Fibroblast of peridontal ligament (primary cell): ENCODE measurements around the gene SIK2.
A peak's percentile ranks its signal among the peaks of the same experiment; 100 is the strongest.
"Not testable (repeated sequence)": the region's sequence is repeated elsewhere in the genome, so short reads cannot be mapped to it uniquely, and the experiment has no call there.

ENCODE experiments used
- DNase-seq: peaks from one replicate; pipeline ENCODE4 v3.0.0-alpha.2; 2010; ENCODE audit errors: extremely low read depth

SIK2 gene

DNA sequence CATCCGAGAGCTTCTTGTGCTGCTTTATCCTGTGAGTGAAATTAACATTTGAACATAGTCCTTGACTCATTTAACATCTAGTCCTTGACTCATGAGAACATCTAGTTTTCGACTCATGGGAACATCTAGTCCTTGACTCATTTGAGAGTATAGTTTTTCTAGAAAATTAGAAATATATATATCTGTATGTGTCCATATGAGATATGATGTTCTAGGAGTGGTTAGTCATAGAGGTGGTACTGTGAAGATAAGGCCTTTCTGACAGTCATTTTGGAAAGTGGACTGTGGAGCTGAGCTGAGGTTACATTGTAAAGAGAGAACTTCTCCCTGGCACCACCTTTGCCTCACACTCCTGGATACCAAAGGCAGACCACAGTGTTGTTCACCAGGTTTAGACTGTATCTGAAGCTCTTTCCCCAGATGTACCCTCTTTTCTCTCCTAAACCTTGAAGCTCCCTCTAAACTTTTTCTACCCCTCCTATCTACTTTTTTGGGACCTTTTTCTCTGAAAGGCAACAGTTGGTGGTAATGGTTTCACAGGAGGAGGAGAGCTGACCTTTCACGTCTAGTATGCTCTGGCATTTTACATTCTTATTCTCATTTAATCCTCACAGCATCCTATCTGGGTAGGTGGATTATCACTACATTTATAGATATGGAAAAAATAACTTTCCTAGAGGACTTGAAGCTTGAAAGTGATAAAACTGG lies 96.8 kb downstream of the SIK2 start:
- DNase-seq, result no peak

DNA sequence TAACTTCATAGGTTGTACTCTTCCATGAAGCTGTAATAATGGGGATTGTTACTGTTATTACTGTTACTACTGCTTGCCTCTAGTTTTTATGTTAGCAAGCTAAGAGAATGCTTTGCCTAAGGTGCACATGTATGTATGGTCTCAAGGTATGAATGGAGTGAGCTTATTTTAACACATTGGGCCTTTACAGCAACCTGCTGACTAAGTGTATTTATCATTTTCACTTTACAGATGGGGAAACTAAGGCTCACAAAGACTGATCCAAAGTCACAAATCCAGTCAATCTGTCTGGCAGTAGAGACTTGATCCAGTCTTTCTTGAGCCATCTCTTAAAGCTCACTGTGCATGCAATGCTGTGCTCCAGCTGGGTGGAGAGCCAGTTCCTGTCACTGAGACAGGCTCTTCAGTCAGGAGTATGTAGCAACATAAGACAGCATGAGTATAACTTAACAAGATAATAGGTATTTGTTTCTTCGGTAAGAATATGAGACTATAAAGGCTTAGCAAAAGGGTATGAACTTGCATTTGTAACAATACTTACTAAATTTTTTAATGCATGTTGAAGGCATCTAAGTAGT lies 97.4 kb downstream of the SIK2 start:
- no peak for DNase-seq

DNA sequence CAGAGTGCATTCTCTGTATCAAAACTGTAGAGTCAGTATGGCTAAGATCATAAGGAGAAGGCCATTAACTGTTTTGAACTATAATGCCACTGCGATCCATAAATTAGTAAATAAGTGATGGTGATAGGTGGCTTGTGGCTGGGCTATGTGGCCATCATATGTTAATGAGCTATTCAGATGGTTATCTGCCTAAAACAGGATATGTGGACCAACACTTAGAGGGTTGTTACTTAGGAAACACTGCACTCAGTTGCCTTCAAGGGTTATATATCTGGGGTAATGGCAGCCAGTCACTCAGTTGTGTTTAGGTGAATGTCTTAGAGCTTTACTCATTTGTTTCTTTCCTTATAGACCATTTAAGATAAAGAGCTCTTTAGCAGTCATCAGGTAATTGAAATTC lies 97.9 kb downstream of the SIK2 start:
- DNase-seq, result no peak

DNA sequence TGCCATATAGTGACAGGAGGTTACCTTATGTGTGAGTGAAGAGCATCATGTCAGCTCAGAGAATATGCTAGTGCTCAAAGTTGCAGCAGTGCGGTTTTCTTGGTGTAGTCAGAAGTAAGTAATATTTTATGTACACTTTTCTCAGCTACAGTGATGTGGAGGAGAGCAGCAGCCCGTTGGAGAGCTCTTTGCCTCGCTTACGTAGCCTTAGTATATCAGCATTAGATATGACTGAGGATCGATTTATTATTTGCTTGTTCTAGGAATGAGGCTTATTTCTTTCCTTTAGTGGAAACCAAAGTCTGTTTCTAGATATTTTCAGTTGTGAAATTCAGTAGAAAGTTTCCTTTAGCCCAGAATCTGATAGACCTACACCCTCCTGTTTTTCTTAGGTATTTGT lies 100.4 kb downstream of the SIK2 start:
- DNase-seq, result no peak

DNA sequence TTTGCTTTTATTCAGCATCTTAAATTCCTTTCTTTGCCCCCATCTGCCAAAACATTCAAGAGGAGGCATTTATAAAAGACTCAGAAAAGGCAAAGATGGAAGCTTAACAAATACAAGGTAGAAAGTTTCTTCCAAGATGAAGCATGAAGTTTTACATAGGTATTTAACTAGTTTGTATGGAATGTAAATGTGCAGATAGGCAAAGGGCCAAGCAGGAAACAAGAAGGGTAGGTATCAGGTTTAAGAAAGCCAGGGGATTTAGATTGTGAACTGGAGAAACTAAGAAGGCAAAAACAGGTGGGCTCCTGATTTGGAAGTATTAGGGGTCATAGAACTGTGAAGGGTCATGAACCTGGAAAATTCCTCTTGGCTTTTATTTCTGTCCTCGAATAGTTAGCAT lies 101.3 kb downstream of the SIK2 start:
- DNase-seq, result no peak

DNA sequence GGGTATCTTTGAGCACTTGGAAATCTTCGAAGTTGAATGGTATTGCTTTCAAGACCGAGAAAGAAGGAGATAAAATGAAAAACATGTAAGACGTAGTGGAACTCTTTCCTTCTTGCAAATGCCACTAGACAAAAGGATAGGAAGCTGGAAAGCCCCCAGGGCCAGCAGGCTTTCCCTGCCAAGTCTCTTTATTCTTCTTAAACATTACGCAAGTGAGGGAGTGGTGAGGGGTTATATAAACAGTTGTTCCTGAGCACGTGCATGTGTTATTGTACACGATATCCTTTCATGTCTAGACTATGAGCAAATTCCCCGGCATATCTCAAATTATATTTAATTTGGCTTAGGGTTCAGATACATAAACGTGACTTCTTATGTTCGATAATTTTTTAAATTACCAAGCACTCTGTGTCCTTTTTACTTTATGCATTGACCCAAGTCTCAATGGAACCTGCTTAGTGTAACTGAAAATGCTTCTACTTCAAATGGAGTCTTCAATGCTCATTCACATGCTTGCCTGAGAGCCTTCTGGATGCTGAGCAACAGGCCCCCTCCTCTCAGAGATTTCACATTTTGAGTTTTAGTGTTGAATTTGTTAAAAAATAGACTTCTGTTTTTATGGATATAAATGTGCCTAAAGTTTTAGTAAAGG lies 104.9 kb downstream of the SIK2 start:
- peak; percentile 76 for DNase-seq

DNA sequence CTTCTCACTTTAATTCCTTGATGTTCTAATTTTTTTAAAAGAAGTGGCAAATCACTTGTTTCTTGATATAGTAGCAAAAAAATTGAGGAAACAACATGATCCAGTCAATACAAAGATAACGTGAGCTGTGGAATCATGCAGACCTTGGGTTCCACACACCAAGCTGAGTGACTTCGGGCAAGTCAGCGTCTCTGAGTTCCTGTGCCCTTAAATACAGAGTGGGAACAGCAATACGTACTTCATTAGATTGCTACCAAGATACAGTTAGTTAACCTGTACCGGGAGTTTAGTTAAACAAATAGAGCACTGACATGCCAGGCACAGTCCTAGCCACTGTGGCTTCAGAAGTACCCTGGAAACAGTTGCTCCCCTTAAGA lies 105.4 kb downstream of the SIK2 start:
- DNase-seq, result no peak

DNA sequence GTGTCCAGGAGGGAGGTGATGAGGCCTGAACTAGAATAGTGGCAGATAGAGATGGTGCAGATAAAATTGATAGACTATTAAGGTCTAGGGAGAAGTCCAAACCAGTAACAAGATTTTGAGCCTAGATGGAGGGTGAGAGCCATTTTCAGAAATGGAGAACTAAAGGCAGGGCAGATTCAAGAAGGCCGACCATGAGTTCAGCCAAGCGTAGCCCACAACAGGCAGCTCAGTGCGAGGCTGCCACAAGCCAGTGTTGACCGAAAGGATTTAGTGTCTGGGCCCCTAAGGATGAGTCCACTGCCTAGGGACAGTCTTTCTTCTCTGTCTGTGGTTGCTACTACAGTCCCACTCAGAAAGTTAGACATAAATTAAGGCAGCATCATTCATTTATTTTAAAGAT lies 112.3 kb downstream of the SIK2 start:
- DNase-seq, result no peak

DNA sequence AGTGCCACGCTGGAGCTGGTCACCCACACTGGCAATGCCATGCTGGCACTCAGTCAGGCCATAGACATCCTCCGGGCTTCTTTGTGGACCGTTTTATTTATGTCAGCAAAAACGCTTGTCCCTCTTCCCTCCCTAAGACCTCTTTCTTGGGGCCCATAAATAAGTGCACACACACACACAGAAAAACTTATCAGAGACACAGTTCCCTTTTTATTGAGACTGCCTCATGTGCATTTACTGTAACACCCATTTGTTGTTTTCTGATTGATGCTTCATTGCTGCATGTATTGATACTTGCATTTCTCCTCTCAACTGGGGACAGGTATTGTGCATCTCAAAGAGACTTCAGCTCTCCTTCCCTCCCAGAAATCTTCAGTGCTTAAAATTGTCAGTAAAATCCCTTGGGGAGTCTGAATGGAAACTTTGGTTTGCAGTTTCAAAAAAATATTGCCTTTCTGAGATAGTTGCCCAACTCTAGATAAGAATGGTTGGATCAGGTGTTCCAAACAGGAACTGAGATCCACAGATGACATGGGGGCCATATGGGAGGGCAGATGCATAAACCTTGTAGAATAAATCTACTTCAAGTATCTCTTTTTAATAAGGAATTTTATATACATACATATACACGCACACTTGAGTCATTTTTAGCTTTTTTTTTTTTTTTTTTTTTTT lies 113.0 kb downstream of the SIK2 start:
- DNase-seq, result no peak

DNA sequence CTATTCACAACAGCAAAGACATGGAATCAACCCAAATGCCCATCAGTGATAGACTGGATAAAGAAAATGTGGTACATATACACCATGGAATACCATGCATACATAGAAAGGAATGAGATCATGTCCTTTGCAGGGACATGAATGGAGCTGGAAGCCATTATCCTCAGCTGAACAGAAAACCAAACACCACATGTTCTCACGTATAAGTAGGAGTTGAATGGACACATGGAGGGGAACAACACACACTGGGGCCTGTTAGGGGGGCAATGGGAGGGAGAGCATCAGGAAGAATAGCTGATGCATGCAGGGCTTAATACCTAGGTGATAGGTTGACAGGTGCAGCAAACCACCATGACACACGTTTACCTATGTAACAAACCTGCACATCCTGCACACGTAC lies 115.4 kb downstream of the SIK2 start:
- DNase-seq, result not testable (repeated sequence)

DNA sequence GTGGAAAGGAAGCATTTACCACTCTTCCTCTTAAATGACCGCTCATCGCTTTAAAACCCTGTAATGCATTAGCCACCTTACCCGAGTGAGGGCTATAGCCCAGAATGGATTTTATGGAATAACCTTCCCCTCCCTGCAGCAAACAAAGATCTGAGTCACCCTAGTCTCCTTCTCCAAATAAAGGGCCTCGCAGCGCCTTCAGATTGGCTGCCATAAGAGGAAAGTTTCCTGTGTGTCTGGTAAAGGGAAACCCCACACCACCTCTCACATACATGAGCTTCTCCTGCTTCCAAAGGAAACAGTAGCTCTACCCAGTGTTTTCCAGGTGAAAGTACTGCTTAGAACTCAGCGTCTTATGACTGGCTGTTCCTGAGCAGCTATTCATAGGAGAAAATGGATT lies 116.2 kb downstream of the SIK2 start:
- peak; percentile 72 for DNase-seq

DNA sequence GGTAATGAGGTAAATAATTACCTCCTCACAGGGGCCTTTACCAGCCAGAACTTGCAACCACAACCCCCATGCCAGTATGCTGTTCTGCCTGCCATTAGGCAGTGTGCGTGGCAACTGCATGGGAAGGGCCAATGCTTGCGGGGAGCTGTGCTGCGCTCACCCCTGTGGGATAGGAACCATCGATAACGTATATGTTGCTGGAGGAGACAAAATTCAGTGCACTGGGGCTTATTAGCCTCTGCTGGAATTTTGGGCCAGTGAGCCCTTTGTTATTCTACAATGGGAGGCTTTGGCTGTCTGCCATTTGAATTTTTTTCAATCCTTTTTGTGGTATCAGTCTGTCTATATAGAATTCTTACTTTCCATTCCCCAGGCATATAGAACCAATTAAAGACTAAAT lies 116.6 kb downstream of the SIK2 start:
- DNase-seq, result peak; percentile 35

DNA sequence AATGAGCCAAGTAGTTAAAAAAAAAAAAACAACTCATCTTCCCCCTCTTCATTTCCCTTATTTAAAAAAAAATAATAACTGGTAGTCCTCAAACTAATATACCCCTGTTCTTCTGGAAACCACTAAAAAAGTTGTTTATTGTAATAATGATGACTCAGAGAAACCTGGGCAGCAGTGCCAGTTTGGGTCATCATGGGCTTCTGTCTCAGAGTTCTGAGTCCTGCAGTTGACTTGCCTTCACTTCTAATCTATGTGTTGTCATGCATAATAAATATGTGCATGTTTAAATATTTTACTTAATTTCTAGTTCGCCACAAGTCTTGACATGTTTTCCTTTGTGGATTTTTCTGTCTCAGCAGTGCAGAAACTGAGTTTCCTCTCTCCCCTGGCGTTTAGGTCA lies 117.1 kb downstream of the SIK2 start:
- DNase-seq, result peak; percentile 54

DNA sequence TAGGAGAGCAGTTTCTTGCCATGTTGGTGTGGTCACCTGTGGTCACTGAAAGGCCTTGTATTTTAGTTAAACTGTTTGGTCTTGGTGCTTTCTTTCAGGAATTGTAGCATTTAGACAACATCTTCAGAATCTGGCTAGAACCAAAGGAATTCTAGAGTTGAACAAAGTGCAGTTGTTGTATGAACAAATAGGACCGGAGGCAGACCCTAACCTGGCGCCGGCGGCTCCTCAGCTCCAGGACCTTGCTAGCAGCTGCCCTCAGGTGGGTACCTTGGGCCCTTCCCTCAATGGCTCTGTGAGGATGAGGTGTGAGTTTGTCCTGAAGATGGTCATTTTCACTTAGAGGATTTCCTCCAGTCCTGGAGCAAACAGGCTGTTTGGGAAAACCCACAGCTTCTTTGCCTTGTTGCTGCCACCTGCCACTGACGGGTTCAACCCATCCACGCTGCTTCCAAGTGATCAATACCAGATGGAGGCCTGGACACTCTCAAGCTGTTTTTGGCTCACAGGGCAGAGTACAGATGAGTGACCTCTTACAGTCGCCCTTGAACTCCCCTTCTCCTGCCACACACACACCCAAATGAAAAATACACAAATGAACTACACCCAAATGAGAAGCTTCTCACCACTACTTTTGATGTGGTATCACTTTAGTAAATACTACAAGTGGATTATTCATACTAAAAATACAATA lies 118.7 kb downstream of the SIK2 start:
- no peak for DNase-seq

DNA sequence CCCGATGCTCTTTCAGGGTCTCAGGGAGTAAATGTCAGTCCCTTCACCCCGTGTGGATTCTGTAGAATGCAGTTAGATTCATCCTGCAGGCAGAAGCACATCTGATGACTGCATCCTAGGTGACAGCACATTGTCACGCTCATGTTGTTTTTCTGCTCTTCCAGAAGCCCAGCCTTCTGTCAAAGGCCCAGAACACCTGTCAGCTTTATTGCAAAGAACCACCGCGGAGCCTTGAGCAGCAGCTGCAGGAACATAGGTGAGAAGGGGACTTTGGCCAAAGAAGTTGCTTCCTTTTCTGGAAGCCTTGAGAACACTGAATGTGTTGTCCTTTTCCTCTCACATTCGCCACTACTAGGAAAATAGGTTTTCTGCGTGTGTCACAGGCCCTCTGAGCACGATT lies 120.3 kb downstream of the SIK2 start:
- DNase-seq, result no peak

DNA sequence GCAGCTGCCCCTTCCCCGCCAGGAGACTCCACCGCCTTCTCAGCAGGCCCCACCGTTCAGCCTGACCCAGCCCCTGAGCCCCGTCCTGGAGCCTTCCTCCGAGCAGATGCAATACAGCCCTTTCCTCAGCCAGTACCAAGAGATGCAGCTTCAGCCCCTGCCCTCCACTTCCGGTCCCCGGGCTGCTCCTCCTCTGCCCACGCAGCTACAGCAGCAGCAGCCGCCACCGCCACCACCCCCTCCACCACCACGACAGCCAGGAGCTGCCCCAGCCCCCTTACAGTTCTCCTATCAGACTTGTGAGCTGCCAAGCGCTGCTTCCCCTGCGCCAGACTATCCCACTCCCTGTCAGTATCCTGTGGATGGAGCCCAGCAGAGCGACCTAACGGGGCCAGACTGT lies 121.3 kb downstream of the SIK2 start:
- no peak for DNase-seq

DNA sequence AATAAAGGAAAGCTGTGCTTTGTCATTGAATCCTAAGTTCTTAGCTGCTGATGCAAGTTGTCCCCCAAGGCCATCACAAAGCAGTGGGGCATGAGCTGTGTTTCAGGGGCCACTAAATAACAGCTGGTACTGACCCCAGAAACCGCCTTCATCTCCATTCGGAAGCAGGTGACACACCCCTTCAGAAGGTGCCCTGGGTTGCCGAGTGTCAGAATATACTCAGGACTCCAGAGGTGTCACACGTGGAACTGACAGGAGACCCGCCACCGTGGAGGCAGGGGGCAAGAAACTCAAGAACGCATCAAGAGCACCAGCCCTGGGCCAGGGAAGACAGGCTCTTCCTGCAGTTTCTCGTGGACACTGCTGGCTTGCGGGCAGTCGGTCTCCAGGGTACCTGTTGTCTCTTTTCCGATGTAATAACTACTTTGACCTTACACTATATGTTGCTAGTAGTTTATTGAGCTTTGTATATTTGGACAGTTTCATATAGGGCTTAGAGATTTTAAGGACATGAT lies 122.4 kb downstream of the SIK2 start:
- no peak for DNase-seq

DNA sequence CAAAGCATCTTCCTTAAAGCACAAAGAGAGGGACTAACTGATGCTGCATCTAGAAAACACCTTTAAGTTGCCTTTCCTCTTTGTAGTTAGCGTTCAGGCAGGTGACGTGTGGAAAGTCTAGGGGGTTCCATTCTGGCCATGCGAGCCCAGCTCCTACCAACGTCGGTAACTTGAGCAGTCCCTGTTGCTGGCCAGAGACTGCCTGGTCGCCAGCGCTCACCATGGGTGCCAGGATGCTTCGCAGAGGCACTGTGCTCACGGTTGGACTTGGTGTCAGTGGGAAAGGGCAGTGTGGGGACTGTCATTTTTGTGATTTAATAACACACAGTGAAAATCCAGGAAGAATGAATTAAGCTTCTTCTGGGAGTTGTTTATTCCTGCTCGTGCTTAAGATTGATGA lies 123.4 kb downstream of the SIK2 start:
- no peak for DNase-seq

DNA sequence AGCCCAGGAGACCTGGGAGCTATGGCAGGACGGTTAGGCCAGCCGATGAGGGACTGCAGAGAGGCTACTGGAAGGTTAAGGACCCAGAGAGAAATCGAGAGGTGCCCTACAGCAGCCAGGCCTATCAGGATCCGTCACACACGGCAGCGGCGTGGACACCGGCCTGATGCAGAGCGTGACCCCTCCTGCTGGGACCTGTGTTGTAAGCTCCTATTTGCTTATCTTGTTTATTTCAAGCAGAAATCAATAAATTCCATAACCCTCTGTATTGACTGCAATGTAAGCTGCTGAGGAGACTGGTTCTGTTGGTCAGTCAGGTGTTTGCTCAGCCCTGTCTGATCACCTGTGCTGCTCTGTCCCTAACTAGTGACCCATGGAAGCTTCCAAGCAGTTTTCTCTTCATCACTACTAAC lies 124.1 kb downstream of the SIK2 start:
- no peak for DNase-seq

DNA sequence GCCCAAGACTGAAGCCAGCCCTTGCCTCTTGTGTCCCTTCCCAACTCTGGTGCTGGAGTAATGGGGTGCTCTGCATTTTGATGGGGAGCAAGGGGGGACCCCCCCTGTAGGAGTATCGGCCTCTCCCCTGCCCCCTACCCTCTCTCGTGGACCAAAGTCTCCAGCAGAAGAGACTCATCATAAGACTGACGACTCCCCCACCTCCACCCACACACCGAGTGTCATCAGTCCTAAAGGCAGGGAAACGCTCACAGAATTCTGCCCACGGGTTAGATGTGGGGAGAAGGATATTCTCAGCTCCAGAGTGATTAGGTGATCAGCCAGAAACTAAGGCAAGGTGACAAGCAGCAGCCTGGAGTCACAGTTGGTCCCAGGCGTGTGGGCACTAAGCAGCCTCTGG lies 125.2 kb downstream of the SIK2 start:
- no peak for DNase-seq

DNA sequence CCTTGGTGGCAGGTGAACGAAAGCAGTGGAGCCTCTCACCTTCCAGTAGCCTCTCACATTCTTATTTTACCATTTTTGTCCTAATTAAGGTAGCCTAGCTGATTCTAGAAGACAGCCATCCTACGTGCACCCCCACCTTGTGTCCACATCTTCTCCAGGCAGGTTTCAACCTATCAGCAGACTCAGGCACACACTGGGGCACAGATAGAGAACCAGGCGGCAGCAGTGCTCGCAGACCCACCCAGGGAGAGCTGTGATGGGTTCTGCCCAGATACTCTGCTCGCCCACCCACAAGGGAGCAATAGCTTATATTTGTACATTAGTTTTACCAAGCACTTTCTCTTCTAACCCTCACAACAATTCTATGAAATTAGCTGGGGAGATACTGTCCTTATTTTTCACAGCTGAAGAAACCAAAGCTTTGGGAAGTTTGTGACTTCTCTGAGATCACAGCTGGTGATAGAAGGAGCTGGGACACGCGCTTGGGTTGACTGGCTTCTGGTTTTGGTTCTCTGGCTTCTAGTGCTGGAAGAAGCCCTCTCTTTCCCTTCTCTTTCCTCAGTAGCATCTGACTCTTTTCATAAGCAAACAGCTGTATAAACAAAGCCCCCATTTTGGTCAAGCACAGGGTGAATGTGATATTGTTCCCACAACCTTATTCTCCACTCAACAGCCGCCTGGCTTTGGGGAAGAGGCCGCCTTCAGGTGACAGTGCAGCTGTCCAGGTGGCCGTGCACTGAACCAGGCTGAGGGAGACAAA lies 127.0 kb downstream of the SIK2 start:
- DNase-seq, result peak; percentile 25
